Esophagus squamous epithelium (tissue), 5 donors: ENCODE results near the gene PRKCI. TPM values are rescaled to one million over a fixed set of nuclear protein-coding genes. Genes with fewer than 3 reads are reported as not detected.

Source experiments
- DNase-seq: peaks from one replicate; lab custom pipeline; 2025; lab: John Stamatoyannopoulos, UW
- H3K27ac ChIP-seq, 4 donors: fragments of 200-600 bp; sonication (generic); one replicate each; pipeline ENCODE4 v1.5.1; 2016 to 2019; ENCODE audit warnings: mild to moderate bottlenecking in 1 of 4
- H3K27me3 ChIP-seq, 4 donors: fragments of 200-600 bp; sonication (generic); 1 replicate in 3 of 4; 2 replicates in 1 of 4; pipeline versions ENCODE4 v1.5.1 to v1.6.0; 2017 to 2021; ENCODE audit warnings: antibody characterized with exemption in 1 of 4
- H3K36me3 ChIP-seq, 3 donors: fragments of 200-600 bp; sonication (generic); one replicate each; pipeline ENCODE4 v1.5.1; 2016 to 2019
- H3K4me1 ChIP-seq, 3 donors: fragments of 200-600 bp; sonication (generic); one replicate each; pipeline ENCODE4 v1.5.1; 2017 to 2019
- H3K4me3 ChIP-seq, 4 donors: fragments of 200-600 bp; sonication (generic); 1 replicate in 3 of 4; 2 replicates in 1 of 4; pipeline ENCODE4 v1.5.1; 2016 to 2019; ENCODE audit warnings: mild to moderate bottlenecking in 2 of 4, moderate library complexity in 1 of 4
- H3K9me3 ChIP-seq, 3 donors: fragments of 200-600 bp; sonication (generic); one replicate each; pipeline ENCODE4 v1.5.1; 2016 to 2019
- CTCF ChIP-seq, 6 experiments: fragments of 450-650 bp in 4 of 6; fragments of 200-600 bp in 2 of 6; sonication (generic) in 2 of 6; IDR thresholded peaks; one replicate each; pipeline ENCODE4 v1.5.1; 2016 to 2019; ENCODE audit warnings: antibody characterized with exemption in 6 of 6, mild to moderate bottlenecking in 4 of 6, moderate library complexity in 4 of 6
- POLR2A ChIP-seq, 4 donors: fragments of 450-650 bp; IDR thresholded peaks; one replicate each; pipeline ENCODE4 v1.6.1; 2017; ENCODE audit warnings: antibody characterized with exemption in 4 of 4, mild to moderate bottlenecking in 4 of 4, moderate library complexity in 3 of 4
- WGBS, 2 donors: methylation state at CpG; one replicate each; pipeline ENCODE4 v1.1.5; 2018; 5-methylcytosine and 5-hydroxymethylcytosine counted together
- intact Hi-C: fragments of 100-400 bp; cut with DNase I; formaldehyde crosslinking; loops from one replicate; pipeline ENCODE4 v1.15.0; 2022
- total RNA-seq, 4 donors: library from RNA; depleted of rRNA; stranded (reverse); fragments of >200 nt; gene quantifications; one replicate each; pipeline ENCODE4 v1.1.0, GENCODE V29; 2016
- donor health status: DM: yes; HTN: yes; CAD: no.

Gene PRKCI
- total RNA-seq, 4 donors from 2014 or later = 27.7 to 41.1 (median 35.3) TPM

- H3K9me3 ChIP-seq = no peaks in the 10 kb centered on the region
- H3K4me3 ChIP-seq = no peak overlapping the region
- no peak overlapping the region for H3K27ac ChIP-seq
- 65 to 72% methylated on average over 6 to 7 of the region's 7 CpGs for WGBS, 2 donors
- DNase-seq = no peak
- no peaks in the 10 kb centered on the region for H3K36me3 ChIP-seq
- no peaks in the 10 kb centered on the region for H3K4me1 ChIP-seq
- intact Hi-C loops = no loop called here
- no peaks in the 10 kb centered on the region for H3K27me3 ChIP-seq
- no peak for TF ChIP-seq POLR2A (IDR thresholded peaks at IDR 0.05)
- no peak for TF ChIP-seq CTCF (IDR thresholded peaks at IDR 0.05)
These were observed 98.4 kb downstream of the PRKCI start for GRCh38 chr3:170320461-170321121.

- 76 to 90% methylated on average over 11 of the region's 11 CpGs for WGBS, 2 donors
- Histone ChIP-seq H3K4me1 (no peaks in the 10 kb centered on the region), H3K27me3 (no peaks in the 10 kb centered on the region), H3K36me3 (no peaks in the 10 kb centered on the region), H3K9me3 (no peaks in the 10 kb centered on the region), H3K4me3 (no peak overlapping the region), H3K27ac (no peak overlapping the region)
- DNase-seq = no peak
- TF ChIP-seq POLR2A (IDR thresholded peaks at IDR 0.05) = no peak
- TF ChIP-seq CTCF (IDR thresholded peaks at IDR 0.05) = no peak
- intact Hi-C loops = no loop called here
These were observed 99.3 kb downstream of the PRKCI start for GRCh38 chr3:170321321-170322034.

- no peak overlapping the region for H3K27ac ChIP-seq
- no peak overlapping the region for H3K4me3 ChIP-seq
- no peaks in the 10 kb centered on the region for H3K27me3 ChIP-seq
- DNase-seq = no peak
- H3K4me1 ChIP-seq = no peaks in the 10 kb centered on the region
- intact Hi-C loops = no loop called here
- TF ChIP-seq CTCF (IDR thresholded peaks at IDR 0.05) (no peak), POLR2A (IDR thresholded peaks at IDR 0.05) (no peak)
- 68 to 76% methylated on average over 10 of the region's 10 CpGs for WGBS, 2 donors
- H3K36me3 ChIP-seq = no peaks in the 10 kb centered on the region
- H3K9me3 ChIP-seq = no peaks in the 10 kb centered on the region
These were observed 100.5 kb downstream of the PRKCI start for GRCh38 chr3:170322566-170323269.

GRCh38 chr3:170323331-170323730 lies 101.1 kb downstream of the PRKCI start:
- no peak for DNase-seq
- H3K27ac ChIP-seq = no peak overlapping the region
- TF ChIP-seq POLR2A (IDR thresholded peaks at IDR 0.05) = no peak
- no peak for TF ChIP-seq CTCF (IDR thresholded peaks at IDR 0.05)
- no peaks in the 10 kb centered on the region for H3K36me3 ChIP-seq
- no peaks in the 10 kb centered on the region for H3K27me3 ChIP-seq
- H3K9me3 ChIP-seq = no peaks in the 10 kb centered on the region
- 85 to 91% methylated on average over 6 of the region's 6 CpGs for WGBS, 2 donors
- no peak overlapping the region for H3K4me3 ChIP-seq
- no peaks in the 10 kb centered on the region for H3K4me1 ChIP-seq
- intact Hi-C loops = no loop called here

- no peaks in the 10 kb centered on the region for H3K36me3 ChIP-seq
- H3K4me3 ChIP-seq = no peak overlapping the region
- TF ChIP-seq POLR2A (IDR thresholded peaks at IDR 0.05) = no peak
- TF ChIP-seq CTCF (IDR thresholded peaks at IDR 0.05) = no peak
- H3K9me3 ChIP-seq = no peaks in the 10 kb centered on the region
- no peaks in the 10 kb centered on the region for H3K27me3 ChIP-seq
- WGBS, 2 donors = 54 to 70% methylated on average over 2 to 3 of the region's 3 CpGs
- intact Hi-C loops = no loop called here
- no peak for DNase-seq
- H3K4me1 ChIP-seq = no peaks in the 10 kb centered on the region
- H3K27ac ChIP-seq = no peak overlapping the region
These were observed 102.7 kb downstream of the PRKCI start for GRCh38 chr3:170324962-170325361.
